Esophagus muscularis mucosa (tissue), 4 donors: ENCODE measurements around the gene CDK5. TPM values are rescaled to one million over a fixed set of nuclear protein-coding genes. Genes with fewer than 3 reads are reported as not detected.
A peak's percentile ranks its signal among the peaks of the same experiment; 100 is the strongest.

ENCODE experiments used
- DNase-seq: peaks from one replicate; pipeline ENCODE4 v3.0.0-alpha.2; 2017; ENCODE audit errors: extremely low spot score
- H3K27ac ChIP-seq, 4 donors: fragments of 200-600 bp; sonication (generic); replicated peaks in 1 of 4; 1 replicate in 3 of 4; 2 replicates in 1 of 4; pipeline ENCODE4 v1.5.1; 2016 to 2019; ENCODE audit warnings: mild to moderate bottlenecking in 1 of 4
- H3K27me3 ChIP-seq, 4 donors: fragments of 200-600 bp; sonication (generic); one replicate each; pipeline versions ENCODE4 v1.5.1 to v1.6.0; 2016 to 2019
- H3K36me3 ChIP-seq, 4 donors: fragments of 200-600 bp; sonication (generic); one replicate each; pipeline ENCODE4 v1.5.1; 2016 to 2019
- H3K4me1 ChIP-seq, 4 donors: fragments of 200-600 bp; sonication (generic); one replicate each; pipeline ENCODE4 v1.5.1; 2016 to 2019
- H3K4me3 ChIP-seq, 4 donors: fragments of 200-600 bp; sonication (generic); 1 replicate in 2 of 4; 2 replicates in 2 of 4; pipeline ENCODE4 v1.5.1; 2016 to 2019; ENCODE audit warnings: mild to moderate bottlenecking in 4 of 4, moderate library complexity in 1 of 4
- H3K9me3 ChIP-seq, 4 donors: fragments of 200-600 bp; sonication (generic); 1 replicate in 3 of 4; 2 replicates in 1 of 4; pipeline ENCODE4 v1.5.1; 2016 to 2019
- EP300 ChIP-seq: sonication (generic); formaldehyde crosslinking; IDR thresholded peaks from one replicate; pipeline ENCODE4 v1.6.1; 2017; ENCODE audit warnings: antibody characterized with exemption
- POLR2A ChIP-seq: fragments of 450-650 bp; IDR thresholded peaks from one replicate; pipeline ENCODE4 v1.6.1; 2017; ENCODE audit warnings: antibody characterized with exemption, moderate library complexity, mild to moderate bottlenecking, low read depth
- POLR2AphosphoS5 ChIP-seq, 2 donors: sonication (generic); formaldehyde crosslinking; IDR thresholded peaks; one replicate each; pipeline ENCODE4 v1.6.1; 2017; ENCODE audit warnings: antibody characterized with exemption in 2 of 2
- WGBS: methylation state at CpG from one replicate; pipeline ENCODE4 v1.1.5; 2018; 5-methylcytosine and 5-hydroxymethylcytosine counted together
- intact Hi-C: fragments of 100-400 bp; cut with DNase I; formaldehyde crosslinking; loops from one replicate; pipeline ENCODE4 v1.15.1; 2023
- total RNA-seq, 4 donors: library from RNA; depleted of rRNA; stranded (reverse); fragments of >200 nt; gene quantifications; one replicate each; pipeline versions ENCODE4 v1.1.0 to v1.2.1, GENCODE V29; 2016
- TF ChIP-seq, protein P1 (sequence below), 3 experiments: fragments of 200-600 bp in 2 of 3; fragments of 450-650 bp in 1 of 3; sonication (generic) in 2 of 3; IDR thresholded peaks; one replicate each; pipeline ENCODE4 v1.5.1; 2017 to 2019; ENCODE audit warnings: antibody characterized with exemption in 3 of 3, mild to moderate bottlenecking in 2 of 3, moderate library complexity in 1 of 3

CDK5 gene
- total RNA-seq, 4 donors from 2014 or later = 5.3 to 10.4 (median 9.7) TPM

DNA sequence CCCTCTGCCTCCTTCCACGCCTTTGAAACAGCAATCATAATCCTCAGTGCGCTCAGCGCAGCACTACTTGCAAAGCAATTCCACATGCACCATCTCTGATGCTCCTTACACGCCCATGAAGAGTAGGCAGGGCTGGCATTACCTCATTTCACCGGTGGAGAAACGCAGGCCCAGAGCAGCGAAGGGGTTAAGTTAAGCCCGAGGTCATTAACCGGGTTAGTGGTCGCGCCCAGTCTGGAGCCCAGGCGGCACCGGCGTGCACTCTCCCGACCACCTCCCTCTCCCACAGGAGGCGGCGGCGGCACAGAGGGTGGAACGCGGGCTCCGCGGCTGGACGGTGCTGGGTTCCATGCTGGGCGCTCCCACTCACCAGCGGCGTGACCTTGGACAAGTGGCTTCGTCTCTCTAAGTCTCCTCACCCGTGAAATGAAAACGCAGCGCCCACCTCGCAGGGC lies 22.4 kb upstream of the CDK5 start:
- WGBS = 3% methylated on average over 7 of the region's 31 CpGs
- peaks cover 13 to 32% (median 22%) of the 10 kb centered on the region in 4 donors for H3K36me3 ChIP-seq
- H3K27ac ChIP-seq = peak overlapping the region; percentile 89 to 99 (median 94)
- TF ChIP-seq POLR2AphosphoS5 (IDR thresholded peaks at IDR 0.05) (no peak), EP300 (no peak), POLR2A (no peak)
- TF ChIP-seq, protein P1, sequence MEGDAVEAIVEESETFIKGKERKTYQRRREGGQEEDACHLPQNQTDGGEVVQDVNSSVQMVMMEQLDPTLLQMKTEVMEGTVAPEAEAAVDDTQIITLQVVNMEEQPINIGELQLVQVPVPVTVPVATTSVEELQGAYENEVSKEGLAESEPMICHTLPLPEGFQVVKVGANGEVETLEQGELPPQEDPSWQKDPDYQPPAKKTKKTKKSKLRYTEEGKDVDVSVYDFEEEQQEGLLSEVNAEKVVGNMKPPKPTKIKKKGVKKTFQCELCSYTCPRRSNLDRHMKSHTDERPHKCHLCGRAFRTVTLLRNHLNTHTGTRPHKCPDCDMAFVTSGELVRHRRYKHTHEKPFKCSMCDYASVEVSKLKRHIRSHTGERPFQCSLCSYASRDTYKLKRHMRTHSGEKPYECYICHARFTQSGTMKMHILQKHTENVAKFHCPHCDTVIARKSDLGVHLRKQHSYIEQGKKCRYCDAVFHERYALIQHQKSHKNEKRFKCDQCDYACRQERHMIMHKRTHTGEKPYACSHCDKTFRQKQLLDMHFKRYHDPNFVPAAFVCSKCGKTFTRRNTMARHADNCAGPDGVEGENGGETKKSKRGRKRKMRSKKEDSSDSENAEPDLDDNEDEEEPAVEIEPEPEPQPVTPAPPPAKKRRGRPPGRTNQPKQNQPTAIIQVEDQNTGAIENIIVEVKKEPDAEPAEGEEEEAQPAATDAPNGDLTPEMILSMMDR (IDR thresholded peaks at IDR 0.05) = no peak
- peaks cover 51 to 61% (median 60%) of the 10 kb centered on the region in 4 donors for H3K4me1 ChIP-seq
- no peak for DNase-seq
- intact Hi-C loops = no loop called here
- H3K4me3 ChIP-seq = peak overlapping the region; percentile 66 to 89 (median 82)
- H3K9me3 ChIP-seq = no peaks in the 10 kb centered on the region
- no peaks in the 10 kb centered on the region for H3K27me3 ChIP-seq

GRCh38 chr7:151079199-151079910 lies 21.7 kb upstream of the CDK5 start:
- Histone ChIP-seq H3K9me3 (no peaks in the 10 kb centered on the region), H3K27me3 (no peaks in the 10 kb centered on the region), H3K27ac (peak overlapping the region; percentile 89 to 99 (median 94)), H3K4me1 (peaks cover 51 to 59% (median 58%) of the 10 kb centered on the region in 4 donors), H3K4me3 (peak overlapping the region; percentile 66 to 89 (median 82)), H3K36me3 (peaks cover 20 to 39% (median 29%) of the 10 kb centered on the region in 4 donors)
- TF ChIP-seq POLR2A (no peak), POLR2AphosphoS5 (IDR thresholded peaks at IDR 0.05) (no peak), EP300 (no peak)
- TF ChIP-seq, protein P1 (IDR thresholded peaks at IDR 0.05) = no peak
- intact Hi-C loops = no loop called here
- WGBS = 63% methylated on average over 15 of the region's 27 CpGs
- DNase-seq = no peak

DNA sequence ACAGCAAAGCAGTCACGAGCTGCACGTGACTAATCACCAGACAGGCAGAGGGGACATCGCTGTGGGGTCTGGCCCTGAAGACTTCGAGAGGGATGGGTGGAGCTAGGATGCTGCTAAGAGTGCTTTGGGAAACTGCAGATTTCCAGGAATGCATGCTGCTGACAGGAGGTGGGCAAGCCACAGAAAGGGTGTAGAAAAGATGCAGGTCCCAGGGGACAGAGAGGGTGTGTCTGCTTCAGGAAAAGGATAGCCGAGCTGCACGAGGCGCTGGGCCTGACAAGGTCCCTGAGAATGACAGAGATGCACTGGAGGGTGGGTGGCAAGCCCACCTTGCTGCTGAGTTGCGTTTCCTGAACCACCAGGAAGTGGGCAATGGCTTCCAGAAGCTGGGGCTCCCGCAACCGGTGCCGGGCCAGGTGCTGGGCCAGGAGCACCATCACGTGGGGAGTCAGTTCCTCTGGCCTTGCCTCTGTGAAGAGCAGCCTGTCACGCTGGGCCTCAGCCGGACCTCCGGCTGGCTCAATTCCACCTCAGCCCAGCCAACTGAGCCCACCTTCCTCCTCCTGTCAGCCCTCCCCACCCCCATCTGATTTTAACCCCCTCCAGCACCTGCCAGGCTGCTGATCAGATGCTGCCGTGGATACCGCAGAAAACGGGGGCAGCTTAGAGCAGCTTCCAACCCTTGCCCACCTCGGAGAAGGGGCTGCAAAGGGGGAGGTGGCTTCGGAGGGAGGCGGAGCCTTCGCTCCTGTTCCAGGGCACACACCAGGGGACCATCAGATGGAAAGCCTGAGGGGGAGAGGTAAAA lies 20.7 kb upstream of the CDK5 start:
- H3K36me3 ChIP-seq = peaks cover 28 to 48% (median 39%) of the 10 kb centered on the region in 4 donors
- peaks cover 46 to 54% (median 53%) of the 10 kb centered on the region in 4 donors for H3K4me1 ChIP-seq

GRCh38 chr7:151077705-151078232 lies 20.1 kb upstream of the CDK5 start:
- intact Hi-C loops = no loop called here
- no peak for DNase-seq
- Histone ChIP-seq H3K9me3 (no peaks in the 10 kb centered on the region), H3K4me1 (peaks cover 45 to 53% (median 51%) of the 10 kb centered on the region in 4 donors), H3K36me3 (peaks cover 35 to 55% (median 45%) of the 10 kb centered on the region in 4 donors), H3K27ac (peak overlapping the region in 2 of 4 donors; percentile 32 to 37), H3K4me3 (no peak overlapping the region), H3K27me3 (no peaks in the 10 kb centered on the region)
- TF ChIP-seq POLR2AphosphoS5 (IDR thresholded peaks at IDR 0.05) (no peak), EP300 (no peak)
- TF ChIP-seq, protein P1 (IDR thresholded peaks at IDR 0.05) = no peak
- 25% methylated on average over 1 of the region's 10 CpGs for WGBS

More for the DNA sequence above, 20.7 kb upstream of the CDK5 start:
- TF ChIP-seq POLR2A (no peak), EP300 (no peak), POLR2AphosphoS5 (IDR thresholded peaks at IDR 0.05) (no peak)
- TF ChIP-seq, protein P1 (IDR thresholded peaks at IDR 0.05) = no peak
- peak overlapping the region in 3 of 4 donors; percentile 32 to 41 (median 37) for H3K27ac ChIP-seq
- no peaks in the 10 kb centered on the region for H3K9me3 ChIP-seq
- intact Hi-C loops = no loop called here
- H3K4me3 ChIP-seq = no peak overlapping the region
- no peaks in the 10 kb centered on the region for H3K27me3 ChIP-seq
- WGBS = 44% methylated on average over 19 of the region's 22 CpGs
- DNase-seq = no peak
